Endothelial cell of umbilical vein (primary cell): ENCODE measurements around the gene SNAPC2. TPM values are rescaled to one million over a fixed set of nuclear protein-coding genes. Genes with fewer than 3 reads are reported as not detected.

Source experiments
- BruUV-seq: library from RNA; stranded (reverse); fragments of 400-500 nt; replicated peaks from 2 replicates; lab custom pipeline; 2021; lab: Mats Ljungman, UMichigan
- CTCF ChIA-PET: fragments of 300-600, 350-600 bp; sonication (Branson Sonifier 250); formaldehyde crosslinking; loops from one replicate; lab custom pipeline; 2021; ENCODE audit warnings: antibody characterized with exemption, inconsistent platforms; lab: Charles Lee
- POLR2A ChIA-PET: fragments of 300-600, 350-600 bp; sonication (Branson Sonifier 250); formaldehyde crosslinking; loops from one replicate; lab custom pipeline; 2021; ENCODE audit warnings: antibody characterized with exemption, inconsistent platforms; lab: Charles Lee
- DNase-seq: peaks from one replicate; pipeline ENCODE4 v3.0.0-alpha.2; 2011; ENCODE audit warnings: low read depth, low spot score
- FAIRE-seq: peaks from 2 replicates; lab custom pipeline; 2011; peaks lifted over from hg19 to GRCh38; lab: Jason Lieb, UNC
- H2AFZ ChIP-seq: 2 replicates; pipeline ENCODE4 v1.6.0; 2012; ENCODE audit warnings: low read depth, low read length, control low read depth, inconsistent platforms
- H3K27ac ChIP-seq: 2 replicates; pipeline ENCODE4 v1.5.1; 2011; ENCODE audit warnings: low read depth, mild to moderate bottlenecking, control low read depth, low read length, moderate library complexity; ENCODE audit not compliant: insufficient read depth
- H3K27me3 ChIP-seq, 2 experiments: 2 replicates each; pipeline versions ENCODE4 v1.6.0 to v1.6.1; 2011; ENCODE audit warnings: low read length in 2 of 2, mixed read lengths in 1 of 2; ENCODE audit not compliant: control insufficient read depth in 2 of 2, insufficient read depth in 2 of 2
- H3K36me3 ChIP-seq, 2 experiments: 2 replicates in 1 of 2; 3 replicates in 1 of 2; pipeline ENCODE4 v1.5.1; 2011; ENCODE audit warnings: low read length in 2 of 2, mild to moderate bottlenecking in 1 of 2, moderate library complexity in 1 of 2; ENCODE audit not compliant: control insufficient read depth in 2 of 2, insufficient read depth in 2 of 2; ENCODE audit errors: extremely low read depth in 1 of 2
- H3K4me1 ChIP-seq: 3 replicates; pipeline ENCODE4 v1.5.1; 2011; ENCODE audit warnings: mild to moderate bottlenecking, low read length; ENCODE audit not compliant: control insufficient read depth, insufficient read depth; ENCODE audit errors: extremely low read depth
- H3K4me2 ChIP-seq: 2 replicates; pipeline ENCODE4 v1.6.1; 2011; ENCODE audit warnings: low read length, control low read depth, mixed read lengths; ENCODE audit not compliant: insufficient read depth
- H3K4me3 ChIP-seq, 3 experiments: fragments of 200-600 bp in 1 of 3; sonication (generic), shearing (Covaris generic) in 1 of 3; replicated peaks in 1 of 3; 2 replicates each; pipeline ENCODE4 v1.5.1; 2011 to 2016; ENCODE audit warnings: control low read depth in 3 of 3, low read length in 3 of 3, mild to moderate bottlenecking in 2 of 3, inconsistent platforms in 1 of 3, low read depth in 1 of 3, moderate library complexity in 1 of 3; ENCODE audit not compliant: insufficient read depth in 1 of 3
- H3K79me2 ChIP-seq: 2 replicates; pipeline ENCODE4 v1.6.0; 2012; ENCODE audit warnings: low read length, inconsistent platforms; ENCODE audit not compliant: control insufficient read depth, insufficient read depth
- H3K9ac ChIP-seq: replicated peaks from 2 replicates; pipeline ENCODE3; 2011; ENCODE audit warnings: low read length, control low read depth; ENCODE audit not compliant: insufficient read depth; ENCODE audit errors: extremely low read depth
- H3K9me1 ChIP-seq: replicated peaks from 3 replicates; pipeline ENCODE4 v1.6.0; 2011; ENCODE audit warnings: mild to moderate bottlenecking, low read length; ENCODE audit not compliant: control insufficient read depth, insufficient read depth; ENCODE audit errors: extremely low read depth
- H3K9me3 ChIP-seq: replicated peaks from 2 replicates; pipeline ENCODE4 v1.5.1; 2012; ENCODE audit warnings: low read length, inconsistent platforms; ENCODE audit not compliant: control insufficient read depth, insufficient read depth
- H4K20me1 ChIP-seq: replicated peaks from 2 replicates; pipeline ENCODE3; 2011; ENCODE audit warnings: mild to moderate bottlenecking, low read length; ENCODE audit not compliant: control insufficient read depth, insufficient read depth; ENCODE audit errors: extremely low read depth
- CTCF ChIP-seq, 2 donors: IDR thresholded peaks; 1 replicate in 1 of 2; 2 replicates in 1 of 2; pipeline ENCODE4 v1.5.1; 2011; ENCODE audit warnings: low read length in 2 of 2, mild to moderate bottlenecking in 2 of 2, moderate library complexity in 2 of 2, control low read depth in 1 of 2, inconsistent platforms in 1 of 2, low read depth in 1 of 2; ENCODE audit not compliant: insufficient read depth in 1 of 2; ENCODE audit errors: extremely low read depth in 1 of 2
- EZH2 ChIP-seq: IDR thresholded peaks from 2 replicates; pipeline ENCODE4 v1.6.1; 2012; ENCODE audit warnings: borderline replicate concordance, low read depth, mild to moderate bottlenecking, moderate library complexity, low read length, inconsistent platforms; ENCODE audit not compliant: severe bottlenecking
- FOS ChIP-seq: IDR thresholded peaks from 2 replicates; pipeline ENCODE4 v1.6.1; 2011; ENCODE audit warnings: mild to moderate bottlenecking, low read length, moderate library complexity, borderline replicate concordance; ENCODE audit not compliant: insufficient read depth
- GATA2 ChIP-seq: IDR thresholded peaks from 2 replicates; pipeline ENCODE4 v1.7.0; 2011; ENCODE audit warnings: low read depth, mild to moderate bottlenecking, moderate library complexity, mixed read lengths, low read length; ENCODE audit not compliant: insufficient read length, insufficient read depth
- JUN ChIP-seq: IDR thresholded peaks from 2 replicates; pipeline ENCODE4 v1.6.1; 2011; ENCODE audit warnings: borderline replicate concordance, low read depth; ENCODE audit not compliant: insufficient read length, insufficient read depth
- MAX ChIP-seq: IDR thresholded peaks from 2 replicates; pipeline ENCODE4 v1.6.1; 2011; ENCODE audit not compliant: insufficient read depth, insufficient read length
- MYC ChIP-seq: IDR thresholded peaks from one replicate; pipeline ENCODE4 v1.6.1; 2011; ENCODE audit warnings: mild to moderate bottlenecking, low read depth, low read length
- POLR2A ChIP-seq: IDR thresholded peaks from 2 replicates; pipeline ENCODE4 v1.6.1; 2012; ENCODE audit warnings: low read depth, mild to moderate bottlenecking, control low read depth, low read length
- POLR2AphosphoS5 ChIP-seq: IDR thresholded peaks from 2 replicates; pipeline ENCODE4 v1.6.1; 2012; ENCODE audit warnings: low read depth, mild to moderate bottlenecking, control low read depth, low read length, moderate library complexity; ENCODE audit not compliant: insufficient read depth
- dilution Hi-C: fragments of 300-500 bp; cut with MboI; formaldehyde crosslinking; loops from one replicate; pipeline ENCODE4 v1.15.0; 2019; ENCODE audit warnings: low sequenced_read_pairs; ENCODE audit not compliant: extremely low pct_ligation_motif_present
- intact Hi-C: fragments of 100-400 bp; cut with micrococcal nuclease; formaldehyde crosslinking; loops from one replicate; pipeline ENCODE4 v1.10.0; 2022
- polyA plus RNA-seq, 4 experiments: library from polyadenylated mRNA; depleted of rRNA in 3 of 4; stranded (reverse) in 3 of 4; unstranded in 1 of 4; fragments of >200 nt; gene quantifications; 2 replicates each; pipeline versions ENCODE4 v1.2.1 to v1.2.3, GENCODE V29; 2011 to 2012; ENCODE audit warnings: missing spikeins in 1 of 4
- total RNA-seq: library from RNA; stranded (reverse); gene quantifications from 2 replicates; pipeline ENCODE4 v1.2.3, GENCODE V29; 2021

The SNAPC2 gene
- total and polyA plus RNA-seq, 2 donors (not counting 3 experiments of a cell fraction or from before 2014, with no cell fraction given) = 23.7 to 25.8 TPM

- Histone ChIP-seq H3K27ac (no peak overlapping the region), H3K9ac (no peak overlapping the region), H3K4me2 (no peak overlapping the region), H3K4me1 (no peaks in the 10 kb centered on the region), H3K79me2 (no peaks in the 10 kb centered on the region), H3K27me3 (no peaks in the 10 kb centered on the region), H4K20me1 (no peaks in the 10 kb centered on the region), H3K36me3 (peaks cover 14 to 52% of the 10 kb centered on the region in 2 experiments), H2AFZ (no peak overlapping the region), H3K4me3 (no peak overlapping the region), H3K9me1 (no peaks in the 10 kb centered on the region), H3K9me3 (no peaks in the 10 kb centered on the region)
- POLR2A ChIA-PET = no interaction called here
- CTCF ChIA-PET = interaction anchor here (0.8 to 2.5 kb wide), 10 partner anchors 11 to 283 kb away, joined by 3 to 25 read pairs (median 5); partner anchors contain the start of gene ELAVL1
- BruUV-seq = no TSS peak
- no peak for FAIRE-seq
- DNase-seq = no peak
- TF ChIP-seq EZH2 (no peak), POLR2A (no peak), POLR2AphosphoS5 (no peak), FOS (no peak), GATA2 (no peak), MYC (no peak), MAX (no peak), JUN (no peak), CTCF (IDR thresholded peaks at IDR 0.05; ENCODE audit: extremely low read depth in 1 of 2, insufficient read depth in 1 of 2, low read depth in 1 of 2, low read length in 2 of 2) (no peak)
- intact Hi-C loops = loop anchor here (2.0 kb wide), 1 partner anchor 187 kb away; no protein-coding TSS in a partner anchor
- dilution Hi-C loops = no loop called here
These were observed 51.7 kb downstream of the SNAPC2 start for GRCh38 chr19:7971553-7972520.

Other genes with a start within 250 kb of the SNAPC2 start
- not detected in 2 replicates for gene MCEMP1, start 243.2 kb upstream of the SNAPC2 start, total RNA-seq
- not detected in 2 replicates for gene MCEMP1, start 243.2 kb upstream of the SNAPC2 start, polyA plus RNA-seq
- gene TRAPPC5, start 239.5 kb upstream of the SNAPC2 start, total RNA-seq = 148 and 172 TPM in 2 replicates
- 114 and 212 TPM in 2 replicates for gene TRAPPC5, start 239.5 kb upstream of the SNAPC2 start, polyA plus RNA-seq
- not detected in 2 replicates for gene FCER2, start 218.2 kb upstream of the SNAPC2 start, total RNA-seq
- not detected in 2 replicates for gene FCER2, start 218.2 kb upstream of the SNAPC2 start, polyA plus RNA-seq
- gene CLEC4G, start 188.2 kb upstream of the SNAPC2 start, total RNA-seq = not detected in 2 replicates
- gene CLEC4G, start 188.2 kb upstream of the SNAPC2 start, polyA plus RNA-seq = not detected in 2 replicates
- gene CD209, start 172.8 kb upstream of the SNAPC2 start, total RNA-seq = not detected in 2 replicates
- not detected in 2 replicates for gene CD209, start 172.8 kb upstream of the SNAPC2 start, polyA plus RNA-seq
- 0.23 and 0.46 TPM in 2 replicates for gene CLEC4M, start 157.1 kb upstream of the SNAPC2 start, total RNA-seq
- gene CLEC4M, start 157.1 kb upstream of the SNAPC2 start, polyA plus RNA-seq = 1.0 and 1.1 TPM in 2 replicates
- gene EVI5L, start 90.1 kb upstream of the SNAPC2 start, total RNA-seq = 13.5 and 18.3 TPM in 2 replicates
- gene EVI5L, start 90.1 kb upstream of the SNAPC2 start, polyA plus RNA-seq = 11.9 and 15.8 TPM in 2 replicates
- not detected in 2 replicates for gene PRR36, start 45.9 kb upstream of the SNAPC2 start, total RNA-seq
- 0.05 TPM in 1 of 2 replicates, not detected in the other for gene PRR36, start 45.9 kb upstream of the SNAPC2 start, polyA plus RNA-seq
- gene LRRC8E, start 31.8 kb upstream of the SNAPC2 start, total RNA-seq = 1.6 and 1.8 TPM in 2 replicates
- 1.1 and 1.3 TPM in 2 replicates for gene LRRC8E, start 31.8 kb upstream of the SNAPC2 start, polyA plus RNA-seq
- 31.6 and 36.0 TPM in 2 replicates for gene MAP2K7, start 16.5 kb upstream of the SNAPC2 start, total RNA-seq
- 13.8 and 14.0 TPM in 2 replicates for gene MAP2K7, start 16.5 kb upstream of the SNAPC2 start, polyA plus RNA-seq
- gene TGFBR3L, start 5.5 kb upstream of the SNAPC2 start, total RNA-seq = 1.2 TPM in 1 of 2 replicates, not detected in the other
- gene TGFBR3L, start 5.5 kb upstream of the SNAPC2 start, polyA plus RNA-seq = 0.35 and 0.81 TPM in 2 replicates
- gene CTXN1, start 5.8 kb downstream of the SNAPC2 start, total RNA-seq = 27.6 and 31.1 TPM in 2 replicates
- gene CTXN1, start 5.8 kb downstream of the SNAPC2 start, polyA plus RNA-seq = 16.0 and 25.6 TPM in 2 replicates
- 61.5 and 62.9 TPM in 2 replicates for gene TIMM44, start 23.3 kb downstream of the SNAPC2 start, total RNA-seq
- 64.3 and 82.5 TPM in 2 replicates for gene TIMM44, start 23.3 kb downstream of the SNAPC2 start, polyA plus RNA-seq
- gene ELAVL1, start 85.3 kb downstream of the SNAPC2 start, total RNA-seq = 124 and 134 TPM in 2 replicates
- gene ELAVL1, start 85.3 kb downstream of the SNAPC2 start, polyA plus RNA-seq = 40.6 and 46.8 TPM in 2 replicates
- not detected in 2 replicates for gene CCL25, start 132.4 kb downstream of the SNAPC2 start, total RNA-seq
- gene CCL25, start 132.4 kb downstream of the SNAPC2 start, polyA plus RNA-seq = not detected in 2 replicates
- gene FBN3, start 229.3 kb downstream of the SNAPC2 start, total RNA-seq = not detected in 2 replicates
- not detected in 2 replicates for gene FBN3, start 229.3 kb downstream of the SNAPC2 start, polyA plus RNA-seq